HAP-1 (cell line): ENCODE measurements around the gene TMPRSS3.

ENCODE experiments used
- DNase-seq, 2 experiments: peaks; one replicate each; pipeline ENCODE4 v3.0.0-alpha.2; 2016 to 2020; ENCODE audit warnings: low spot score in 2 of 2
- H3K27me3 ChIP-seq: fragments of 250-450 bp; sonication (Bioruptor Pico); 2 replicates; pipeline ENCODE4 v1.5.1; 2020; ENCODE audit warnings: low read depth, mild to moderate bottlenecking, moderate library complexity
- H3K36me3 ChIP-seq: fragments of 250-450 bp; sonication (Bioruptor Pico); replicated peaks from 2 replicates; pipeline ENCODE4 v1.5.1; 2020; ENCODE audit warnings: mild to moderate bottlenecking
- H3K4me1 ChIP-seq: fragments of 250-450 bp; sonication (Bioruptor Pico); 2 replicates; pipeline ENCODE4 v1.5.1; 2020; ENCODE audit warnings: mild to moderate bottlenecking
- H3K4me3 ChIP-seq: fragments of 250-450 bp; sonication (Bioruptor Pico); 2 replicates; pipeline ENCODE4 v1.5.1; 2020; ENCODE audit warnings: mild to moderate bottlenecking, moderate library complexity
- H3K9me3 ChIP-seq: fragments of 250-450 bp; sonication (Bioruptor Pico); 2 replicates; pipeline ENCODE4 v1.5.1; 2020; ENCODE audit warnings: mild to moderate bottlenecking, moderate library complexity
- in situ Hi-C: fragments of 300-500 bp; cut with MboI; formaldehyde crosslinking; loops from 3 replicates; pipeline ENCODE4 v1.14.3; 2020; ENCODE audit warnings: low sequenced_read_pairs, inconsistent platforms, mixed read lengths

The TMPRSS3 gene

GRCh38 chr21:42435401-42435800 is 39.5 kb upstream of the TMPRSS3 start:
- Histone ChIP-seq H3K36me3 (no peaks in the 10 kb centered on the region), H3K4me3 (no peak overlapping the region), H3K27me3 (no peaks in the 10 kb centered on the region), H3K4me1 (no peaks in the 10 kb centered on the region), H3K9me3 (no peaks in the 10 kb centered on the region)
- in situ Hi-C loops = no loop called here
- DNase-seq = no peak

GRCh38 chr21:42434884-42435283 is 39.0 kb upstream of the TMPRSS3 start:
- DNase-seq = no peak
- Histone ChIP-seq H3K9me3 (no peaks in the 10 kb centered on the region), H3K4me1 (no peaks in the 10 kb centered on the region), H3K4me3 (no peak overlapping the region), H3K27me3 (no peaks in the 10 kb centered on the region), H3K36me3 (no peaks in the 10 kb centered on the region)
- in situ Hi-C loops = no loop called here

GRCh38 chr21:42433946-42434551 is 38.2 kb upstream of the TMPRSS3 start:
- no peaks in the 10 kb centered on the region for H3K27me3 ChIP-seq
- DNase-seq = no peak
- in situ Hi-C loops = no loop called here

GRCh38 chr21:42432695-42433094 is 36.8 kb upstream of the TMPRSS3 start:
- in situ Hi-C loops = no loop called here
- DNase-seq = no peak
- Histone ChIP-seq H3K4me1 (no peaks in the 10 kb centered on the region), H3K4me3 (no peak overlapping the region), H3K36me3 (no peaks in the 10 kb centered on the region), H3K27me3 (no peaks in the 10 kb centered on the region), H3K9me3 (no peaks in the 10 kb centered on the region)

More at GRCh38 chr21:42433946-42434551, 38.2 kb upstream of the TMPRSS3 start:
- Histone ChIP-seq H3K36me3 (no peaks in the 10 kb centered on the region), H3K4me1 (no peaks in the 10 kb centered on the region), H3K4me3 (no peak overlapping the region), H3K9me3 (no peaks in the 10 kb centered on the region)

GRCh38 chr21:42431196-42431595 is 35.3 kb upstream of the TMPRSS3 start:
- in situ Hi-C loops = no loop called here
- H3K27me3 ChIP-seq = no peaks in the 10 kb centered on the region

GRCh38 chr21:42430521-42430920 is 34.7 kb upstream of the TMPRSS3 start:
- Histone ChIP-seq H3K27me3 (no peaks in the 10 kb centered on the region), H3K4me3 (no peak overlapping the region)
- in situ Hi-C loops = no loop called here

More at GRCh38 chr21:42431196-42431595, 35.3 kb upstream of the TMPRSS3 start:
- H3K4me1 ChIP-seq = no peaks in the 10 kb centered on the region
- no peak overlapping the region for H3K4me3 ChIP-seq
- no peaks in the 10 kb centered on the region for H3K36me3 ChIP-seq
- no peaks in the 10 kb centered on the region for H3K9me3 ChIP-seq
- no peak for DNase-seq

GRCh38 chr21:42429856-42430255 is 34.0 kb upstream of the TMPRSS3 start:
- in situ Hi-C loops = no loop called here
- Histone ChIP-seq H3K4me3 (no peak overlapping the region), H3K4me1 (no peaks in the 10 kb centered on the region), H3K27me3 (peaks cover 5% of the 10 kb centered on the region), H3K36me3 (no peaks in the 10 kb centered on the region), H3K9me3 (no peaks in the 10 kb centered on the region)
- no peak for DNase-seq

More at GRCh38 chr21:42430521-42430920, 34.7 kb upstream of the TMPRSS3 start:
- Histone ChIP-seq H3K9me3 (no peaks in the 10 kb centered on the region), H3K4me1 (no peaks in the 10 kb centered on the region), H3K36me3 (no peaks in the 10 kb centered on the region)
- no peak for DNase-seq

- Histone ChIP-seq H3K9me3 (no peaks in the 10 kb centered on the region), H3K4me3 (no peak overlapping the region), H3K4me1 (no peaks in the 10 kb centered on the region), H3K27me3 (peaks cover 9% of the 10 kb centered on the region), H3K36me3 (no peaks in the 10 kb centered on the region)
- in situ Hi-C loops = no loop called here
- DNase-seq = no peak
Observed at GRCh38 chr21:42429021-42429420, 33.2 kb upstream of the TMPRSS3 start.

- Histone ChIP-seq H3K36me3 (no peaks in the 10 kb centered on the region), H3K9me3 (no peaks in the 10 kb centered on the region), H3K4me1 (no peaks in the 10 kb centered on the region), H3K4me3 (no peak overlapping the region), H3K27me3 (peaks cover 9% of the 10 kb centered on the region)
- in situ Hi-C loops = no loop called here
- DNase-seq = no peak
Observed at GRCh38 chr21:42427809-42428419, 32.1 kb upstream of the TMPRSS3 start.

GRCh38 chr21:42426876-42427480 is 31.1 kb upstream of the TMPRSS3 start:
- Histone ChIP-seq H3K4me3 (no peak overlapping the region), H3K36me3 (no peaks in the 10 kb centered on the region), H3K27me3 (peaks cover 9% of the 10 kb centered on the region), H3K4me1 (no peaks in the 10 kb centered on the region), H3K9me3 (no peaks in the 10 kb centered on the region)
- in situ Hi-C loops = no loop called here
- DNase-seq = no peak

- Histone ChIP-seq H3K36me3 (no peaks in the 10 kb centered on the region), H3K27me3 (peaks cover 9% of the 10 kb centered on the region), H3K4me1 (no peaks in the 10 kb centered on the region), H3K4me3 (no peak overlapping the region), H3K9me3 (no peaks in the 10 kb centered on the region)
- in situ Hi-C loops = no loop called here
- no peak for DNase-seq
Observed at GRCh38 chr21:42426424-42426823, 30.6 kb upstream of the TMPRSS3 start.

GRCh38 chr21:42425591-42425990 is 29.7 kb upstream of the TMPRSS3 start:
- H3K4me1 ChIP-seq = no peaks in the 10 kb centered on the region
- no peak for DNase-seq
- H3K36me3 ChIP-seq = no peaks in the 10 kb centered on the region
- no peak overlapping the region for H3K4me3 ChIP-seq
- in situ Hi-C loops = no loop called here
- peaks cover 9% of the 10 kb centered on the region for H3K27me3 ChIP-seq
- H3K9me3 ChIP-seq = no peaks in the 10 kb centered on the region

GRCh38 chr21:42424914-42425541 is 29.2 kb upstream of the TMPRSS3 start:
- H3K4me1 ChIP-seq = no peaks in the 10 kb centered on the region
- no peaks in the 10 kb centered on the region for H3K9me3 ChIP-seq
- in situ Hi-C loops = no loop called here
- H3K36me3 ChIP-seq = no peaks in the 10 kb centered on the region
- peaks cover 9% of the 10 kb centered on the region for H3K27me3 ChIP-seq
- no peak for DNase-seq
- no peak overlapping the region for H3K4me3 ChIP-seq

GRCh38 chr21:42423685-42424084 is 27.8 kb upstream of the TMPRSS3 start:
- H3K27me3 ChIP-seq = peaks cover 9% of the 10 kb centered on the region
- no peaks in the 10 kb centered on the region for H3K4me1 ChIP-seq
- no peak overlapping the region for H3K4me3 ChIP-seq
- in situ Hi-C loops = no loop called here
- H3K9me3 ChIP-seq = no peaks in the 10 kb centered on the region; the same call in 1 of the 2 replicates
- no peaks in the 10 kb centered on the region for H3K36me3 ChIP-seq
- no peak for DNase-seq
